AG04449 (cell line): ENCODE data around the gene CCDC187.
A peak's percentile ranks its signal among the peaks of the same experiment; 100 is the strongest.

Source experiments
- CTCF ChIA-PET: fragments of 350-600 bp; formaldehyde crosslinking; extraction: SDS; loops from one replicate; lab custom pipeline; 2021; ENCODE audit warnings: antibody characterized with exemption; lab: Yijun Ruan, JAX
- POLR2A ChIA-PET: fragments of 400-600, 350-600 bp; formaldehyde crosslinking; extraction: SDS; loops from one replicate; lab custom pipeline; 2020; ENCODE audit warnings: antibody characterized with exemption, inconsistent platforms; lab: Yijun Ruan, JAX
- DNase-seq: peaks from one replicate; pipeline ENCODE4 v3.0.0-alpha.2; 2010; ENCODE audit warnings: low read depth, low spot score
- H3K4me3 ChIP-seq: 2 replicates; pipeline ENCODE4 v1.5.1; 2011; ENCODE audit warnings: low read depth, mild to moderate bottlenecking, control low read depth, low read length
- CTCF ChIP-seq: IDR thresholded peaks from one replicate; pipeline ENCODE4 v1.5.1; 2011; ENCODE audit warnings: mild to moderate bottlenecking, moderate library complexity, low read length, control low read depth, inconsistent platforms; ENCODE audit not compliant: insufficient read depth; ENCODE audit errors: missing control alignments

The CCDC187 gene

GRCh38 chr9:136226680-136227407 lies 77.0 kb downstream of the CCDC187 start:
- ChIA-PET CTCF (interaction anchor here (1.0 to 5.7 kb wide), 15 partner anchors 7 to 104 kb away, joined by 3 to 66 read pairs (median 5); no protein-coding TSS in a partner anchor), POLR2A (no interaction called here)
- no peak overlapping the region for H3K4me3 ChIP-seq
- no peak for DNase-seq
- TF ChIP-seq CTCF, result no peak

- ChIA-PET POLR2A (no interaction called here), CTCF (interaction anchor here (1.0 to 5.7 kb wide), 18 partner anchors 8 to 103 kb away, joined by 3 to 66 read pairs (median 5); partner anchors contain the start of gene QSOX2)
- no peak overlapping the region for H3K4me3 ChIP-seq
- DNase-seq, result no peak
- TF ChIP-seq CTCF, result peak; percentile 91
These were observed 77.9 kb downstream of the CCDC187 start for GRCh38 chr9:136225748-136226679.

- no peak for TF ChIP-seq CTCF
- H3K4me3 ChIP-seq, result no peak overlapping the region
- CTCF ChIA-PET, result interaction anchor here (1.1 to 5.7 kb wide), 16 partner anchors 9 to 84 kb away, joined by 3 to 66 read pairs (median 5); partner anchors contain the start of gene QSOX2
These were observed 78.5 kb downstream of the CCDC187 start for GRCh38 chr9:136225366-136225747.

GRCh38 chr9:136223871-136224640 lies 79.8 kb downstream of the CCDC187 start:
- no peak overlapping the region for H3K4me3 ChIP-seq
- ChIA-PET CTCF (interaction anchor here (0.8 to 5.7 kb wide), 16 partner anchors 8 to 164 kb away, joined by 3 to 66 read pairs (median 4); no protein-coding TSS in a partner anchor), POLR2A (no interaction called here)
- no peak for DNase-seq
- no peak for TF ChIP-seq CTCF

More at GRCh38 chr9:136225366-136225747, 78.5 kb downstream of the CCDC187 start:
- DNase-seq, result no peak
- POLR2A ChIA-PET, result no interaction called here

- DNase-seq, result no peak
- ChIA-PET CTCF (interaction anchor here (0.8 to 1.7 kb wide), 7 partner anchors 8 to 101 kb away, joined by 3 to 8 read pairs (median 4); no protein-coding TSS in a partner anchor), POLR2A (no interaction called here)
- no peak overlapping the region for H3K4me3 ChIP-seq
- TF ChIP-seq CTCF, result no peak
These were observed 81.0 kb downstream of the CCDC187 start for GRCh38 chr9:136222906-136223285.
